GM12874 (cell line): ENCODE measurements around the gene THADA.

ENCODE experiments used
- TF ChIP-seq, protein P1 (sequence below): IDR thresholded peaks from 2 replicates; pipeline ENCODE4 v1.5.1; 2011; ENCODE audit warnings: low read depth, mild to moderate bottlenecking, control low read depth, low read length, moderate library complexity; ENCODE audit not compliant: insufficient read depth

The THADA gene

DNA sequence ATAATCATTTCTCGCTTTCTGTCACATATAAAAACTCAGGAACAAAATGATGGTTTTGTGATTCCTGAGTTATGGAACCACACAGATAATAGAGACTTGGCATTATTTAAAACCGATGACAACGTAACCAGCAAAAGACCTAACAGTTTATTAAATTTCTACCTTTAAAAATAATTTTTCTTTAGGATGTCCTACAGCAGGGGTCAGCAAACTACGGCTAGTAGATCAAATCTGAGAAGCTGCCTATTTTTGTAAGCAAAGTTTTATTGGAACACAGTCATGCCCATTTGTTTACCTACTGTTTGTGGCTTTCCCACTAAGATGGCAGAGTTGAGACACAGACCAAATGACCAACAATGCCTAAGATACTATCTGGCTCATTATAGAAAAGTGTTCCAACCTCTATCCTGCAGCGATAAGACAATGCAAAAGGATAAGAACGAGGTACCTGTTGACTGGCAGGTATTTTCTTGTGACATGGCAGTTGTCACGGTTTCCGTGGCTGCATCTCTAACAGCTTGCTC is 316.5 kb downstream of the THADA start:
- TF ChIP-seq, protein P1, sequence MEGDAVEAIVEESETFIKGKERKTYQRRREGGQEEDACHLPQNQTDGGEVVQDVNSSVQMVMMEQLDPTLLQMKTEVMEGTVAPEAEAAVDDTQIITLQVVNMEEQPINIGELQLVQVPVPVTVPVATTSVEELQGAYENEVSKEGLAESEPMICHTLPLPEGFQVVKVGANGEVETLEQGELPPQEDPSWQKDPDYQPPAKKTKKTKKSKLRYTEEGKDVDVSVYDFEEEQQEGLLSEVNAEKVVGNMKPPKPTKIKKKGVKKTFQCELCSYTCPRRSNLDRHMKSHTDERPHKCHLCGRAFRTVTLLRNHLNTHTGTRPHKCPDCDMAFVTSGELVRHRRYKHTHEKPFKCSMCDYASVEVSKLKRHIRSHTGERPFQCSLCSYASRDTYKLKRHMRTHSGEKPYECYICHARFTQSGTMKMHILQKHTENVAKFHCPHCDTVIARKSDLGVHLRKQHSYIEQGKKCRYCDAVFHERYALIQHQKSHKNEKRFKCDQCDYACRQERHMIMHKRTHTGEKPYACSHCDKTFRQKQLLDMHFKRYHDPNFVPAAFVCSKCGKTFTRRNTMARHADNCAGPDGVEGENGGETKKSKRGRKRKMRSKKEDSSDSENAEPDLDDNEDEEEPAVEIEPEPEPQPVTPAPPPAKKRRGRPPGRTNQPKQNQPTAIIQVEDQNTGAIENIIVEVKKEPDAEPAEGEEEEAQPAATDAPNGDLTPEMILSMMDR: no peak

DNA sequence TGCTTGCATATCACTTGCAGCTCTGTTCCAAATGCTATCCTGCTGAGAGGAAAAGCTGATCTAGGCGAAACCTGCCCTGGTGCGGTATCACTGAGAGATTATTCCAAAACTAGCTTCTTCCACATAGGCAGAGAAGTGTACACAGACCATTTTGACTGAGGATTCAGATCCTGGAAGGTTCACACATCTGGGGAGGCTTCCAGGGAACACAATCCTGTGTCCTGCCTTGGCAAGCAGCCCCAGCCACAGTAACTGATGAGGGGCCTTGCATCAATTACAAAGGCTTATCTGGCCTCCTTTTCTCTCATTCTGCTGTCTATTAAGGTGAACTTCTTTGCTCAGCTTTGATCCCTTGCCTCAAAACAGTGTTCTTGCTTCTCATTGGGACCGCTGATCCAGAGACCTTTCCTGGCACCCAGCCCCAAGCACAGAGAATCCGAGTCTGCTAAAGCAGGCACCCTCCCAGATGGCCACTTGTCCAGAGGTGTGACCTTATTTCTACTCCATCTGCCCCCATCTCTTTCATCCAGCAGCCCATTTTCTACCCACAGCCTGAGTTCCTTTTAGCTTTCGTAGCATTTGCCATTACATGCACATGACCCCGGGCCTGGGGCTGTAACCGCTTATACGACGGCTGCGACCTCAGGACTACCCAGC is 317.1 kb downstream of the THADA start:
- TF ChIP-seq, protein P1: no peak

DNA sequence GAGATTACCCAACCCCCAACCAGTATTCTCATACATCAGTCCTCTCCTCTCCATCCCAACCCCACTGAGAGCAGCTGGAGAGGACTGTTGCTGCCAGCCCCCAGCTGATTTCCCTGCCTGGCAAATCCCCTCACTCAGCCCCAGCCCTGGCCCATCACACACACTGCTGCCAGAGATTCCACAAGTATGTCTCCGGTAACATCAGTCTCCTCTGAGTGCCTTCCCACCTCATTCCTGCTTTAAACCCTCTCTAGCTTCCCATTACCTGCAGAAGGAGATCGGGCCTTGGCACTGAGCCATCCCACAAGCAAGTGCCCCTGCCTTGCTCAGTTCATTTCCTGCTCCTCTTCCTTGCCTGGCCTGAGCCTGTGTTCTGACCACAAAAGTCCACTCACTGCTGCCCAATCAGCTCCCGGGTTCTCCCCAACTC is 318.9 kb downstream of the THADA start:
- TF ChIP-seq, protein P1: no peak

DNA sequence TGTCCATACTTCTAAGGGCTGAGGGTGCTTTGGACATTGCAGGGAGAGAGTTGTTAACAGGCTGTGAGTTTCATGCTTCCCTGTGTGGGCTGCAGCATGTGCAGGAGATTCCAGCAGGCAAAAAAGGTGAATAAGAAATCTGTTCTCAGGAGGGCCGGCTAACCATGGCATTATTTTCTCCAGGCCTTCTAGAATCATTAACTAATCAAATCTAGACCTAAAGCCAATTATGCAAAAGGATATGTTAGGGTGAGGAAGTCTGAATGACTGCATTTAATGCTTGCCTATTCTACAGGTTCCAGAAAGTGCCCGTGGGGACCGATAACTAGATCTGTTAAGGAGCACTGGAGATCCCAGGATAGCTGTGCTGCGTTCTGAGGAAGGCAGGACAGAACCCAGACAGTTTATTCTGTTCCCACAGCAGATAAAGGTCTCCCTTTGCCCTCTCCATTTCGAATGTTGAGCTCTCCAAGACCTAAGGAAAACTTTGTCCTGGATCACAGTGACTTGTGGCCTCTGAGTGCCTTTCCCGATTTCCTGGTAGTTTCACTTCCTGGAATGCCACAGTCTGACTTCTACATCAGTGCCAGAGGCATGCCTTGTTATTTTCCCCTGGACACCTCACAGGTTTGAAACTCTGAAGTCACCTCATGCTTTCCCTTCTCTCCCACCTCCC is 319.4 kb downstream of the THADA start:
- TF ChIP-seq, protein P1: no peak

DNA sequence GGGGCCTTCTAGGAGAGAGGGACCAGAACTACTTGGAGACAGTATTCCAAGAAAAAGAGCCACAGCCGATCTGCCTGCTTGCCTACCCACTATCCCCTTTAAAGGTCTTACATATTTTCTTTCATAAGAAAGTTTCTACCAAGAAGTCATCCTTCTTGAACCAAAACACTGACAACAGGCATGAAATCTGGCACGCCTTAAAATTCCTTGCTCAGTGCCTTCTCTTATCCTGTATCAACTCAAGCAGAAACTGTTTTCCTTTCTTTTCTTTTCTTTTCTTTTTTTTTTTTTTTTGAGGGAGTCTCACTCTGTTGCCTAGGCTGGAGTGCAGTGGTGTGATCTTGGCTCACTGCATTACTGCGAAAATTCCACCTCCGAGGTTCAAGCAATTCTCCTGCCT is 321.1 kb downstream of the THADA start:
- TF ChIP-seq, protein P1: no peak

DNA sequence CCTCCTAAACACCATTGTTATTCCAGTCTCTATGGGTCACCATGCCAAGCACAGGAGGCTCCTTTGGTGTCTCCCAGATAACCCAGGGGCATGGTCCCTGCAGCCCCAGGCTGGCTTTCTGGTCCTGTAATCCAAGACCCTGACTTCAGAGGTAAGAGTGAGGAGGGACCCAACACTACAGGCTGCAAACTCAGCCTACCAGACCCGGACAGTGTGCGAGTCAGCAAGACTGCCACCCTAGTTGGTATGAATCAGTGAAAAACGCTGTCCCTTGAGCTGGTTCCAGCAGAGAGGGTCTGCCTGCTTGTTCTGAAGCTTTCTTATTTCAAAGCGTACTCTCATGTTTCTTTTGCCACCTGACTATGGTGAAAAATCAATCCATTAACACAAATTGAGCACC is 321.8 kb downstream of the THADA start:
- TF ChIP-seq, protein P1: no peak

DNA sequence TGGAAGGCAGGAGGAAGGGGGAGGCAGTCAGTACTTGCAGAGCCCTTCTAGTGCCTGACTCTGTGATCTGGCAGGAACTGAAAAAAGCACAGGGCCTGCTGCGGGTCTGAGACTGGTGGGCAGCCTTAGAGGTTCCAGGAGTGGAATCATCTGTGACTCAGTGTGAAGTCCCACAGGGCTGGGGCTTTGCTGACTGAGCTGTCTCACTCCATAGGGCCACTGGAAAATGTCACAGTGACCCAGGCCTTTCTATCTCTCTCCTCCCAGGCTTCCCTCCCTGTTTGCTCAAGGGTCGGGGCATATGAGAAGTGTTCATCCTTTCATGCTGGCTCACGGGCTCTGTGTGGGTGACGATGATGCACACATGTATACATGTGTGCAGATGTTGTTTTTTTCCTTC is 322.3 kb downstream of the THADA start:
- TF ChIP-seq, protein P1: no peak
